Measurements from ENCODE around the gene TMPRSS12. TPM values are rescaled to one million over a fixed set of nuclear protein-coding genes. Genes with fewer than 3 reads are reported as not detected.
"Not testable (repeated sequence)": the region's sequence is repeated elsewhere in the genome, so short reads cannot be mapped to it uniquely, and the experiment has no call there.

TMPRSS12 gene
- total RNA-seq, 5 donors from 2014 or later (not counting 1 experiment from before 2014, with no cell fraction given) = not detected

DNA sequence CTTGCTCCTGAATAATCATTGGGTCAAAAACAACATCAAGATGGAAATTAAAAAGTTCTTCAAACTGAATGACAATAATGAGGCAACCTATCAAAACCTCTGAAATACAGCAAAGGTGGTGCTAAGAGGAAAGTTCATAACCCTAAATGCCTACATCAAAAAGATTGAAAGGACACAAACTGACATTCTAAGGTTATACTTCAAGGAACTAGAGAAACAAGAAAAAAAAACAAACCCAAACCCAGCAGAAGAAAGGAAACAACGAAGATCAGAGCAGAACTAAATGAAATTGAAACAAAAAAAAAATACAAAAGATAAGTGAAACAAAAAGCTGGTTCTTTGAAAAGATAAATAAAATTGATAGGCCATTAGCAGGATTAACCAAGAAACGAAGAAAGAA is 26.2 kb downstream of the TMPRSS12 start:
- H3K27me3 Mint-ChIP-seq; H3K4me3 ChIP-seq (ENCODE audit: control insufficient read depth in 1 of 2, extremely low read depth in 1 of 2, low read length in 1 of 2); ATAC-seq (replicated peaks in 1 of 4); H3K27me3 ChIP-seq (replicated peaks in 1 of 2; ENCODE audit: control insufficient read depth in 2 of 2, extremely low read depth in 1 of 2, insufficient read depth in 2 of 2, low read length in 1 of 2); H3K4me1 ChIP-seq (ENCODE audit: control insufficient read depth in 1 of 2, extremely low read depth in 1 of 2, insufficient read depth in 2 of 2, low read length in 2 of 2); POLR2A ChIA-PET; H3K36me3 ChIP-seq (ENCODE audit: control insufficient read depth in 2 of 2, extremely low read depth in 1 of 2, insufficient read depth in 1 of 2, low read length in 1 of 2); H3K27ac ChIP-seq (ENCODE audit: low read length); H3K27ac Mint-ChIP-seq; H3K9me3 ChIP-seq: not testable (repeated sequence)
- CTCF ChIA-PET = interaction anchor here in 1 of 2 donors (0.6 kb wide), 1 partner anchor 52 kb away, joined by 3 read pairs; no protein-coding TSS in a partner anchor
- H3K4me3 Mint-ChIP-seq = peak overlapping the region in 1 of 3 donors; percentile 0
- no CpG with 5 or more reads among the region's 2 CpGs for WGBS (ENCODE audit: insufficient coverage)
- H3K9me3 Mint-ChIP-seq = peaks cover 15 to 21% (median 16%) of the 10 kb centered on the region in 3 donors
- peaks cover 14% of the 10 kb centered on the region for H3K36me3 Mint-ChIP-seq
- peak in 1 of 35 experiments; percentile 2 for DNase-seq
- H3K4me1 Mint-ChIP-seq = peaks cover 23 to 40% (median 30%) of the 10 kb centered on the region in 3 donors

DNA sequence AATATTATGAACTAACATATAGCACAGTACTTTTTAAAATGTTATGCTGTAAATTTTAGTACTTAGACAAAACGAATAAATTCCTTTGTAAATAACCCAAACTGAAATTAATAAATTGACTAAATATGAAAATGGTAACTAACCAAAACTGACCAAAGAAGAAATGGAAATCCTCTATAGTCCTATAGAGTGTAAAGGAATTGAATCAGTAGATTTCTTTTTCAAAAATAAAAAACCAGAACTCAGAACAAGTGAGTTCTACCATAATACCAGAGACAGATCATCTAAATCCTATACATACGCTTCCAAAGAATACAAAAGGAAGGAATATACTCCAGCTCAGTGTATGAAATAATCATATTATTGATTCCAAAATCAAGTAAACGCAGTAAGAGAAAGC is 39.8 kb downstream of the TMPRSS12 start:
- H3K4me1 Mint-ChIP-seq = no peaks in the 10 kb centered on the region
- Histone ChIP-seq H3K4me1 (ENCODE audit: control insufficient read depth in 1 of 2, extremely low read depth in 1 of 2, insufficient read depth in 2 of 2, low read length in 2 of 2) (no peaks in the 10 kb centered on the region), H3K9me3 (no peaks in the 10 kb centered on the region), H3K4me3 (ENCODE audit: control insufficient read depth in 1 of 2, extremely low read depth in 1 of 2, low read length in 1 of 2) (no peak overlapping the region), H3K36me3 (ENCODE audit: control insufficient read depth in 2 of 2, extremely low read depth in 1 of 2, insufficient read depth in 1 of 2, low read length in 1 of 2) (no peaks in the 10 kb centered on the region), H3K27ac (ENCODE audit: low read length) (no peak overlapping the region), H3K27me3 (replicated peaks in 1 of 2; ENCODE audit: control insufficient read depth in 2 of 2, extremely low read depth in 1 of 2, insufficient read depth in 2 of 2, low read length in 1 of 2) (no peaks in the 10 kb centered on the region)
- CTCF ChIA-PET = interaction anchor here in 1 of 2 donors (0.5 to 0.6 kb wide), 2 partner anchors 104 to 128 kb away, joined by 3 read pairs; no protein-coding TSS in a partner anchor
- POLR2A ChIA-PET = no interaction called here
- H3K9me3 Mint-ChIP-seq = peaks cover 0 to 10% (median 6%) of the 10 kb centered on the region in 3 donors
- DNase-seq (no peak), ATAC-seq (replicated peaks in 1 of 4) (no peak)
- no peaks in the 10 kb centered on the region for H3K27me3 Mint-ChIP-seq
- no CpG with 5 or more reads among the region's 3 CpGs for WGBS (ENCODE audit: insufficient coverage)
- H3K4me3 Mint-ChIP-seq = no peak overlapping the region
- H3K27ac Mint-ChIP-seq = no peak overlapping the region
- peaks cover 3% of the 10 kb centered on the region for H3K36me3 Mint-ChIP-seq

- peaks cover 3% of the 10 kb centered on the region for H3K36me3 Mint-ChIP-seq
- Histone ChIP-seq H3K27ac (ENCODE audit: low read length) (no peak overlapping the region), H3K36me3 (ENCODE audit: control insufficient read depth in 2 of 2, extremely low read depth in 1 of 2, insufficient read depth in 1 of 2, low read length in 1 of 2) (no peaks in the 10 kb centered on the region), H3K4me3 (ENCODE audit: control insufficient read depth in 1 of 2, extremely low read depth in 1 of 2, low read length in 1 of 2) (no peak overlapping the region), H3K27me3 (replicated peaks in 1 of 2; ENCODE audit: control insufficient read depth in 2 of 2, extremely low read depth in 1 of 2, insufficient read depth in 2 of 2, low read length in 1 of 2) (peaks cover 0 to 6% of the 10 kb centered on the region in 2 experiments), H3K4me1 (ENCODE audit: control insufficient read depth in 1 of 2, extremely low read depth in 1 of 2, insufficient read depth in 2 of 2, low read length in 2 of 2) (no peaks in the 10 kb centered on the region), H3K9me3 (no peaks in the 10 kb centered on the region)
- H3K27ac Mint-ChIP-seq = no peak overlapping the region
- ChIA-PET CTCF (no interaction called here), POLR2A (interaction anchor here in 1 of 2 donors (0.6 kb wide), 1 partner anchor 12 kb away, joined by 3 read pairs; no protein-coding TSS in a partner anchor)
- no CpG with 5 or more reads among the region's 3 CpGs for WGBS (ENCODE audit: insufficient coverage)
- H3K27me3 Mint-ChIP-seq = no peaks in the 10 kb centered on the region
- H3K9me3 Mint-ChIP-seq = peaks cover 0 to 6% (median 3%) of the 10 kb centered on the region in 3 donors
- no peak for DNase-seq
- H3K4me1 Mint-ChIP-seq = no peaks in the 10 kb centered on the region
- H3K4me3 Mint-ChIP-seq = no peak overlapping the region
- no peak for ATAC-seq (replicated peaks in 1 of 4)
Measured at GRCh38 chr12:50887191-50887590, 44.5 kb downstream of the TMPRSS12 start.

DNA sequence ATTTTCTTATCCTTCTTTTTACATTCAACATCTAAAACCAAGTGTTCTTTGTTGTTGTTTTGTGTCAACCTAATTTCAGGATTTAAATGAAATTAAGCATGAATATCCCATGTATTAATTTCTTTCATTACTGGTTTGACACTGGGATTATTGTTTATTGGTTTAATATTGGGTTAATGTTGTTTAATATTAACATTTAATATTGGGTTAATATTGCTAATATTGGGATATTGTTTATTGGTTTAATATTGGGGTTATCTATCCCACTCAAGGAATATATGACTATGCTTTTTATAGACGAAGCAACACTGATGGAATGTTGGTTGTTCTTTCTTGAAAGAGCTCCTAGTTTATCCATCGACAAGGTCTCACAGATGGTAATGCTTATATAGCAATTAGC is 45.9 kb downstream of the TMPRSS12 start:
- no CpG with 5 or more reads among the region's 2 CpGs for WGBS (ENCODE audit: insufficient coverage)
- no peaks in the 10 kb centered on the region for H3K9me3 Mint-ChIP-seq
- Histone ChIP-seq H3K4me1 (ENCODE audit: control insufficient read depth in 1 of 2, extremely low read depth in 1 of 2, insufficient read depth in 2 of 2, low read length in 2 of 2) (no peaks in the 10 kb centered on the region), H3K36me3 (ENCODE audit: control insufficient read depth in 2 of 2, extremely low read depth in 1 of 2, insufficient read depth in 1 of 2, low read length in 1 of 2) (no peaks in the 10 kb centered on the region), H3K9me3 (no peaks in the 10 kb centered on the region), H3K4me3 (ENCODE audit: control insufficient read depth in 1 of 2, extremely low read depth in 1 of 2, low read length in 1 of 2) (no peak overlapping the region), H3K27me3 (replicated peaks in 1 of 2; ENCODE audit: control insufficient read depth in 2 of 2, extremely low read depth in 1 of 2, insufficient read depth in 2 of 2, low read length in 1 of 2) (peaks cover 0 to 6% of the 10 kb centered on the region in 2 experiments), H3K27ac (ENCODE audit: low read length) (no peak overlapping the region)
- no peaks in the 10 kb centered on the region for H3K27me3 Mint-ChIP-seq
- H3K4me1 Mint-ChIP-seq = no peaks in the 10 kb centered on the region
- ATAC-seq (replicated peaks in 1 of 4) (no peak), DNase-seq (no peak)
- CTCF ChIA-PET = interaction anchor here in 1 of 2 donors (0.6 kb wide), 1 partner anchor 123 kb away, joined by 3 read pairs; no protein-coding TSS in a partner anchor
- no peak overlapping the region for H3K27ac Mint-ChIP-seq
- POLR2A ChIA-PET = no interaction called here
- no peak overlapping the region for H3K4me3 Mint-ChIP-seq
- no peaks in the 10 kb centered on the region for H3K36me3 Mint-ChIP-seq

- Mint-ChIP-seq H3K4me3 (no peak overlapping the region), H3K9me3 (peaks cover 0 to 3% (median 0%) of the 10 kb centered on the region in 3 donors), H3K36me3 (no peaks in the 10 kb centered on the region), H3K4me1 (no peaks in the 10 kb centered on the region), H3K27ac (no peak overlapping the region), H3K27me3 (no peaks in the 10 kb centered on the region)
- Histone ChIP-seq H3K9me3 (no peaks in the 10 kb centered on the region), H3K36me3 (ENCODE audit: control insufficient read depth in 2 of 2, extremely low read depth in 1 of 2, insufficient read depth in 1 of 2, low read length in 1 of 2) (no peaks in the 10 kb centered on the region), H3K27ac (ENCODE audit: low read length) (no peak overlapping the region), H3K4me3 (ENCODE audit: control insufficient read depth in 1 of 2, extremely low read depth in 1 of 2, low read length in 1 of 2) (no peak overlapping the region), H3K27me3 (replicated peaks in 1 of 2; ENCODE audit: control insufficient read depth in 2 of 2, extremely low read depth in 1 of 2, insufficient read depth in 2 of 2, low read length in 1 of 2) (peaks cover 0 to 6% of the 10 kb centered on the region in 2 experiments), H3K4me1 (ENCODE audit: control insufficient read depth in 1 of 2, extremely low read depth in 1 of 2, insufficient read depth in 2 of 2, low read length in 2 of 2) (no peaks in the 10 kb centered on the region)
- ATAC-seq (replicated peaks in 1 of 4) (no peak), DNase-seq (no peak)
- CTCF ChIA-PET = no interaction called here
- WGBS (ENCODE audit: insufficient coverage) = no CpG with 5 or more reads among the region's 3 CpGs
- POLR2A ChIA-PET = no interaction called here
Measured at GRCh38 chr12:50894241-50894640, 51.5 kb downstream of the TMPRSS12 start.

DNA sequence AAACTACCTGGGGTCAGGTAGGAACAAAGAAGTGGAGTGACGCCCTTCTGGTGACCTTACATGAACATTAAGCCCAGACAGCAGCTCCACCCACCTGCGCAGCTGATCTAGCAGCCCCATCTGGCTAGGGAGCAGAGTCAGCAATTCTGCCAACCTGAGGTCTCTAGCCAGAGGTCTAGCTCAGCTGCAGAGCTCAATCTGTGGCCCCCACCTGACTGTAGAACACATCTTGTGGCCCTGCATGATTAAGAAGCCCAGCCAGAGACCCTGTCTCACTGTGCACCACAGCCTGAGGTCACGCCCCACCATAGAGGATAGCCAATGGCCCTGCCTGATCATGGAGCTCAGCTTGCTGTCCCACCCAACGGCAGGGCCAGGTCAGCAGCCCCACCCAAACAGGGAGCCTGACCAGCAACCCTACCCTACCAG is 59.0 kb downstream of the TMPRSS12 start:
- H3K4me1 Mint-ChIP-seq = no peaks in the 10 kb centered on the region
- Histone ChIP-seq H3K27me3 (replicated peaks in 1 of 2; ENCODE audit: control insufficient read depth in 2 of 2, extremely low read depth in 1 of 2, insufficient read depth in 2 of 2, low read length in 1 of 2) (no peaks in the 10 kb centered on the region), H3K4me3 (ENCODE audit: control insufficient read depth in 1 of 2, extremely low read depth in 1 of 2, low read length in 1 of 2) (no peak overlapping the region), H3K9me3 (no peaks in the 10 kb centered on the region), H3K27ac (ENCODE audit: low read length) (no peak overlapping the region), H3K4me1 (ENCODE audit: control insufficient read depth in 1 of 2, extremely low read depth in 1 of 2, insufficient read depth in 2 of 2, low read length in 2 of 2) (no peaks in the 10 kb centered on the region), H3K36me3 (ENCODE audit: control insufficient read depth in 2 of 2, extremely low read depth in 1 of 2, insufficient read depth in 1 of 2, low read length in 1 of 2) (no peaks in the 10 kb centered on the region)
- H3K36me3 Mint-ChIP-seq = no peaks in the 10 kb centered on the region
- DNase-seq (no peak), ATAC-seq (replicated peaks in 1 of 4) (no peak)
- peaks cover 0 to 5% (median 3%) of the 10 kb centered on the region in 3 donors for H3K9me3 Mint-ChIP-seq
- ChIA-PET POLR2A (no interaction called here), CTCF (no interaction called here)
- no peak overlapping the region for H3K4me3 Mint-ChIP-seq
- no peak overlapping the region for H3K27ac Mint-ChIP-seq
- H3K27me3 Mint-ChIP-seq = no peaks in the 10 kb centered on the region
- WGBS (ENCODE audit: insufficient coverage) = 57% methylated on average over 3 of the region's 4 CpGs

- H3K4me3 ChIP-seq (ENCODE audit: control insufficient read depth in 1 of 2, extremely low read depth in 1 of 2, low read length in 1 of 2); POLR2A ChIA-PET; DNase-seq; H3K4me1 Mint-ChIP-seq; ATAC-seq (replicated peaks in 1 of 4); H3K4me1 ChIP-seq (ENCODE audit: control insufficient read depth in 1 of 2, extremely low read depth in 1 of 2, insufficient read depth in 2 of 2, low read length in 2 of 2); H3K9me3 ChIP-seq; CTCF ChIA-PET; H3K36me3 ChIP-seq (ENCODE audit: control insufficient read depth in 2 of 2, extremely low read depth in 1 of 2, insufficient read depth in 1 of 2, low read length in 1 of 2); H3K27me3 Mint-ChIP-seq; H3K27me3 ChIP-seq (replicated peaks in 1 of 2; ENCODE audit: control insufficient read depth in 2 of 2, extremely low read depth in 1 of 2, insufficient read depth in 2 of 2, low read length in 1 of 2); H3K27ac Mint-ChIP-seq; H3K36me3 Mint-ChIP-seq; H3K27ac ChIP-seq (ENCODE audit: low read length); H3K4me3 Mint-ChIP-seq: not testable (repeated sequence)
- WGBS (ENCODE audit: insufficient coverage) = 72% methylated on average over 3 of the region's 5 CpGs
- peaks cover 9 to 18% (median 18%) of the 10 kb centered on the region in 3 donors for H3K9me3 Mint-ChIP-seq
Measured at GRCh38 chr12:50908479-50908878, 65.8 kb downstream of the TMPRSS12 start.
